ENCODE measurements around the gene ADAMTS7.
A peak's percentile ranks its signal among the peaks of the same experiment; 100 is the strongest.
"Not testable (repeated sequence)": the region's sequence is repeated elsewhere in the genome, so short reads cannot be mapped to it uniquely, and the experiment has no call there.

Gene ADAMTS7

GRCh38 chr15:78811124-78811824 lies at the start of gene ADAMTS7:
TSS of gene ADAMTS7 (minus strand) at chr15:78811464. CDS start at chr15:78811220, 244 bp downstream.
- DNase-seq (ENCODE audit: low spot score in 2 of 2) (peak in 1 of 2 donors; percentile 39), ATAC-seq (replicated peaks; ENCODE audit: extremely low read depth, poor library complexity, severe bottlenecking) (peak; percentile 60)
- no peak within 1 kb of the TSS for H3K27ac Mint-ChIP-seq (ENCODE audit: low read depth)
- H3K9me3 Mint-ChIP-seq, result no peaks in the 10 kb centered on the region
- peaks cover 4% of the 10 kb centered on the region for H3K36me3 Mint-ChIP-seq (ENCODE audit: insufficient read depth)
- peak within 1 kb of the TSS; percentile 75 for H3K4me3 Mint-ChIP-seq
- peaks cover 11% of the 10 kb centered on the region for H3K4me1 Mint-ChIP-seq
- H3K27me3 Mint-ChIP-seq, result peaks cover 60% of the 10 kb centered on the region

- H3K9me3 Mint-ChIP-seq, result no peaks in the 10 kb centered on the region
- no peaks in the 10 kb centered on the region for H3K27me3 Mint-ChIP-seq
- H3K4me3 Mint-ChIP-seq, result peak overlapping the region; percentile 78
- H3K27ac Mint-ChIP-seq (ENCODE audit: low read depth), result peak overlapping the region; percentile 95
- H3K4me1 Mint-ChIP-seq, result peaks cover 9% of the 10 kb centered on the region
- H3K36me3 Mint-ChIP-seq (ENCODE audit: insufficient read depth), result peaks cover 16% of the 10 kb centered on the region
- ATAC-seq (replicated peaks; ENCODE audit: extremely low read depth, poor library complexity, severe bottlenecking) (peak; percentile 78), DNase-seq (ENCODE audit: low spot score in 2 of 2) (peak; percentile 55 to 67)
Observed at GRCh38 chr15:78859971-78860719, 48.9 kb upstream of the ADAMTS7 start.

GRCh38 chr15:78855746-78856145 lies 44.5 kb upstream of the ADAMTS7 start:
- Mint-ChIP-seq H3K27ac (ENCODE audit: low read depth) (no peak overlapping the region), H3K36me3 (ENCODE audit: insufficient read depth) (peaks cover 11% of the 10 kb centered on the region), H3K9me3 (no peaks in the 10 kb centered on the region), H3K4me3 (no peak overlapping the region), H3K27me3 (peaks cover 18% of the 10 kb centered on the region), H3K4me1 (peaks cover 9% of the 10 kb centered on the region)
- ATAC-seq (replicated peaks; ENCODE audit: extremely low read depth, poor library complexity, severe bottlenecking), result no peak
- DNase-seq (ENCODE audit: low spot score in 2 of 2), result no peak

GRCh38 chr15:78854833-78855372 lies 43.6 kb upstream of the ADAMTS7 start:
- Mint-ChIP-seq H3K27ac (ENCODE audit: low read depth) (no peak overlapping the region), H3K4me1 (peaks cover 1% of the 10 kb centered on the region), H3K9me3 (no peaks in the 10 kb centered on the region), H3K27me3 (peaks cover 18% of the 10 kb centered on the region), H3K36me3 (ENCODE audit: insufficient read depth) (peaks cover 2% of the 10 kb centered on the region), H3K4me3 (no peak overlapping the region)
- DNase-seq (ENCODE audit: low spot score in 2 of 2) (no peak), ATAC-seq (replicated peaks; ENCODE audit: extremely low read depth, poor library complexity, severe bottlenecking) (no peak)

GRCh38 chr15:78853500-78853899 lies 42.2 kb upstream of the ADAMTS7 start:
- no peaks in the 10 kb centered on the region for H3K9me3 Mint-ChIP-seq
- ATAC-seq (replicated peaks; ENCODE audit: extremely low read depth, poor library complexity, severe bottlenecking), result no peak
- peaks cover 18% of the 10 kb centered on the region for H3K27me3 Mint-ChIP-seq
- H3K36me3 Mint-ChIP-seq (ENCODE audit: insufficient read depth), result peaks cover 3% of the 10 kb centered on the region
- H3K4me1 Mint-ChIP-seq, result no peaks in the 10 kb centered on the region
- no peak overlapping the region for H3K27ac Mint-ChIP-seq (ENCODE audit: low read depth)
- H3K4me3 Mint-ChIP-seq, result no peak overlapping the region
- no peak for DNase-seq (ENCODE audit: low spot score in 2 of 2)

DNA sequence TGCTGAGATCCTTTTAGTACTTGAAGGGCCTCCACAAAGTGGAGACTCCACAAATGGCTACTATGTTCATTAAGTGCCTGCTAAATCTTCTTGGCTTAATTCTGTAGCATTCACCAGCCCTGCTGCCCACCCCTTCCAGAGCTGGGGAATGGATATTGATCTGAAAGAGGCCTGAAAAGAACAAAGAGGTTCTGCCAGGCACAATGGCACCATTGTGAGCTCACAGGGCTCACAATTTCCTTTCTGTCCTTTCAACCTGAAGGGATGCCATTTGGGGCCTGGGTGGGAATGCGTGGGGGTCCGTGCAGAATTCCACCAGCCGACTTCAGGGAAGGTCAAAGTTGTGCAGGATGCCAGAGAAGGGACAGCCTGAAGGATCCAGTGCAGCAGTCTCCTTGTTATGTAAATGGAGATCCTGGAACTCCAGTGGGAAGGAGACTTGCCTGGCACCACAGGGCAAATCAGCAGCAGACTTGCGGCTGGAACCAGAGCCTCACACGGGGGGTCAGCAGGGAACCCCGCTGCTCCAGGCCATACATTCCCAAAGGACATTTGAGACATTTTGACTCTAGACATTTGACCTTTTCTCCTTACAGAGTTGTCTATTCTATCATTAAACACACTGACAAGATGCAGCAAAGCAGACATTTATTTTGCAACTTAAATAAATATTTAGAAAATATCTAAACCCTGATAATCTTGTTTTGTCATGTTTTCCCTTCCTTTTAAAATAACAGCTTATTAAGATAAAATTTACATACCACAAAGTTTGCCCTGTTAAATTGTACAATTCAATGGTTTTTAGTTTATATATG lies 39.9 kb upstream of the ADAMTS7 start:
- H3K4me1 Mint-ChIP-seq, result no peaks in the 10 kb centered on the region
- H3K27ac Mint-ChIP-seq (ENCODE audit: low read depth), result no peak overlapping the region
- no peak overlapping the region for H3K4me3 Mint-ChIP-seq
- DNase-seq (ENCODE audit: low spot score in 2 of 2) (no peak), ATAC-seq (replicated peaks; ENCODE audit: extremely low read depth, poor library complexity, severe bottlenecking) (no peak)
- peaks cover 18% of the 10 kb centered on the region for H3K27me3 Mint-ChIP-seq
- no peaks in the 10 kb centered on the region for H3K9me3 Mint-ChIP-seq
- peaks cover 3% of the 10 kb centered on the region for H3K36me3 Mint-ChIP-seq (ENCODE audit: insufficient read depth)

GRCh38 chr15:78850352-78850751 lies 39.1 kb upstream of the ADAMTS7 start:
- Mint-ChIP-seq H3K4me3 (no peak overlapping the region), H3K36me3 (ENCODE audit: insufficient read depth) (peaks cover 5% of the 10 kb centered on the region), H3K27me3 (peaks cover 18% of the 10 kb centered on the region), H3K4me1 (no peaks in the 10 kb centered on the region), H3K9me3 (no peaks in the 10 kb centered on the region), H3K27ac (ENCODE audit: low read depth) (no peak overlapping the region)
- ATAC-seq (replicated peaks; ENCODE audit: extremely low read depth, poor library complexity, severe bottlenecking), result no peak
- DNase-seq (ENCODE audit: low spot score in 2 of 2), result no peak

DNA sequence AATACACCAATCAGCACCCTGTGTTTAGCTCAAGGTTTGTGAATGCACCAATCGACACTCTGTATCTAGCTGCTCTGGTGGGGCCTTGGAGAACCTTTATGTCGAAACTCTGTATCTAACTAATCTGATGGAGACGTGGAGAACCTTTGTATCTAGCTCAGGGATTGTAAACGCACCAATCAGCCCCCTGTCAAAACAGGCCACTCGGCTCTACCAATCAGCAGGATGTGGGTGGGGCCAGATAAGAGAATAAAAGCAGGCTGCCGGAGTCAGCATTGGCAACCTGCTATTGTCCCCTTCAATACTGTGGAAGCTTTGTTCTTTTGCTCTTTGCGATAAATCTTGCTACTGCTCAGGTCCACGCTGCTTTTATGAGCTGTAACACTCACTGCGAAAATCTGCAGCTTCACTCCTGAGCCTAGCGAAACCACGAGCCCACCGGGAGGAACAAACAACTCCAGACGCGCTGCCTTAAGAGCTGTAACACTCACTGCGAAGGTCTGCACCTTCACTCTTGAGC lies 36.2 kb upstream of the ADAMTS7 start:
- not testable (repeated sequence) for H3K4me1 Mint-ChIP-seq; H3K9me3 Mint-ChIP-seq; ATAC-seq (replicated peaks; ENCODE audit: extremely low read depth, poor library complexity, severe bottlenecking); H3K36me3 Mint-ChIP-seq (ENCODE audit: insufficient read depth); H3K27ac Mint-ChIP-seq (ENCODE audit: low read depth); H3K4me3 Mint-ChIP-seq; H3K27me3 Mint-ChIP-seq; DNase-seq (ENCODE audit: low spot score in 2 of 2)

- H3K27me3 Mint-ChIP-seq; ATAC-seq (replicated peaks; ENCODE audit: extremely low read depth, poor library complexity, severe bottlenecking); H3K4me3 Mint-ChIP-seq; H3K9me3 Mint-ChIP-seq; DNase-seq (ENCODE audit: low spot score in 2 of 2); H3K27ac Mint-ChIP-seq (ENCODE audit: low read depth); H3K36me3 Mint-ChIP-seq (ENCODE audit: insufficient read depth); H3K4me1 Mint-ChIP-seq: not testable (repeated sequence)
Observed at GRCh38 chr15:78846906-78847305, 35.6 kb upstream of the ADAMTS7 start.

- Mint-ChIP-seq H3K36me3 (ENCODE audit: insufficient read depth) (peaks cover 5% of the 10 kb centered on the region), H3K9me3 (no peaks in the 10 kb centered on the region), H3K4me3 (no peak overlapping the region), H3K27ac (ENCODE audit: low read depth) (no peak overlapping the region), H3K4me1 (no peaks in the 10 kb centered on the region), H3K27me3 (no peaks in the 10 kb centered on the region)
- ATAC-seq (replicated peaks; ENCODE audit: extremely low read depth, poor library complexity, severe bottlenecking), result no peak
- no peak for DNase-seq (ENCODE audit: low spot score in 2 of 2)
Observed at GRCh38 chr15:78842519-78842918, 31.3 kb upstream of the ADAMTS7 start.

DNA sequence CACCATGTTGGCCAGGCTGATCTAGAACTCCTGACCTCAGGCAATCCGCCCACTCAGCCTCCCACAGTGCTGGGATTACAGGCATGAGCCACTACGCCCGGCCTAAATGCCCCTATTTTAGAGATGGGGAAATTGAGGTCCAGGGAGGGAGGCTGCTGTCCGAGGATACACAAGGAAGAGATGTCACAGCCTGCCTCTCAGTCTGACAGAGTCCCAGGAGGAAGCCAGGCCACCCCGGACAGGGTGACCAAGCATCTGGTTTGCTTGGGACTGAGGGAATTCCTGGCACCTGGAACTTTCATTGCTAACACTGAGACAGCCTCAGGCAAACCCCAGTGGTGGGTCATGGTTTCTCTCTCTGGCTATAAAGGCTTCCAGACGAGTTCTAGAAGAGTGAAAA lies 30.6 kb upstream of the ADAMTS7 start:
- DNase-seq (ENCODE audit: low spot score in 2 of 2) (no peak), ATAC-seq (replicated peaks; ENCODE audit: extremely low read depth, poor library complexity, severe bottlenecking) (no peak)
- Mint-ChIP-seq H3K27me3 (no peaks in the 10 kb centered on the region), H3K36me3 (ENCODE audit: insufficient read depth) (peaks cover 5% of the 10 kb centered on the region), H3K9me3 (no peaks in the 10 kb centered on the region), H3K4me3 (no peak overlapping the region), H3K4me1 (no peaks in the 10 kb centered on the region), H3K27ac (ENCODE audit: low read depth) (no peak overlapping the region)

DNA sequence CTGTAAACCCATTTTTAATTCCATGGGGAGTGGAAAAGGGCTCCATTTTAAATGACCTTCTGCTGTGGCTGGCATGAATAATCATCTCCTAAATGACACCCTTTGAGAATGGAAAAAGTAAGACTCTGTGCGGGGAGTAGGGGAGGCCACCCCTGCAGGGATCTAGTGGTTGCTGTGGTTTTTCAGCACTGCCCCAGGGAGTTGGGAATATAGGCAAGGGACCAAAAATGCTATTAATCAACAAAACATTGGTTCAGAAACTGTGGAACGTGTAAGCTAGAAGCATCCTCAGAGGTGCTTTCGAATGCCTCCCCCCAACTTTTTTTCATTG lies 30.1 kb upstream of the ADAMTS7 start:
- Mint-ChIP-seq H3K4me1 (no peaks in the 10 kb centered on the region), H3K27ac (ENCODE audit: low read depth) (no peak overlapping the region), H3K36me3 (ENCODE audit: insufficient read depth) (peaks cover 5% of the 10 kb centered on the region), H3K27me3 (peaks cover 1% of the 10 kb centered on the region), H3K9me3 (no peaks in the 10 kb centered on the region), H3K4me3 (no peak overlapping the region)
- no peak for DNase-seq (ENCODE audit: low spot score in 2 of 2)
- ATAC-seq (replicated peaks; ENCODE audit: extremely low read depth, poor library complexity, severe bottlenecking), result no peak
